Measurements from ENCODE around the gene LRBA.
"Not testable (repeated sequence)": the region's sequence is repeated elsewhere in the genome, so short reads cannot be mapped to it uniquely, and the experiment has no call there.

The LRBA gene

GRCh38 chr4:150801833-150802232 lies 213.3 kb downstream of the LRBA start:
- DNase-seq (ENCODE audit: low read depth, low spot score): no peak

GRCh38 chr4:150799207-150799606 lies 215.9 kb downstream of the LRBA start:
- no peak for DNase-seq (ENCODE audit: low read depth, low spot score)

- DNase-seq (ENCODE audit: low read depth, low spot score): no peak
These were observed 220.4 kb downstream of the LRBA start for GRCh38 chr4:150794706-150795105.

DNA sequence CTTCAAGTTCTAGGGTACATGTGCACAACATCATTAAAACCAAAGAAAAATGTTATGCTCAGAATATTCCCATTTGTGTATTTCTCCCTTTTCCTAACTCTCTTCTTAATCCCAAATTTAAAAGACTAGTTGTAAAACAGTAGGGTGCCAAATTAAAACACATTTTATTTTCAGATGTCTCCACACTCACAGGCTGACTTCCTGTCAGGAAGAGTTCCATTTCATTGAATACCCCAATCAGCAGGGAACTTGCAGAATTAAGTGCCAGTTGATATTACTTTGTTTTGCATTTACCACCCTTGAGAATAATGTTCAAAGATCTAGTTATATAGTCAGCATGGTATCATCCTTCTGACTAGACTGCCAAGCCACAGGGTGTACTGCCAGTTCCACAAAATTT lies 225.2 kb downstream of the LRBA start:
- DNase-seq (ENCODE audit: low read depth, low spot score): no peak

- no peak for DNase-seq (ENCODE audit: low read depth, low spot score)
These were observed 230.1 kb downstream of the LRBA start for GRCh38 chr4:150784939-150785338.

DNA sequence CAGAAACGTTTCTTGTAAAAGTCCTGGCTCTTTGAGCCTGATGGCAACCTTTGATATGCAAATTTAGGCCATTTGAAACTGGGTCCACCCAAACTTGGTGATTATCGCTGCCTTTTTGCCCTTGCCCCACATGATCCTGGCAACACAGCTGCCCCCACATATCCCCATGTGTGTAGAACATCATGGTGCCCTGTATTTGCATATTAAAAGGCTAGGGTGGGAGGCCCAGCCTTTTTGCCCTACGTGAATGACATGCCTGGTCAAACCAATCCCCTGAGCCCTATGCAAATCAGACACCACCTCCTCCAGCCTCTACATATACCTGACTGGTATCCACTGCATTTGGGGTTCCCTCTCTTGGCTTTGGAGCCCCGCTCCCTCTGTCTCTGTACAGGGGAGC lies 230.8 kb downstream of the LRBA start:
- DNase-seq (ENCODE audit: low read depth, low spot score): no peak

- DNase-seq (ENCODE audit: low read depth, low spot score): no peak
These were observed 232.2 kb downstream of the LRBA start for GRCh38 chr4:150782921-150783320.

DNA sequence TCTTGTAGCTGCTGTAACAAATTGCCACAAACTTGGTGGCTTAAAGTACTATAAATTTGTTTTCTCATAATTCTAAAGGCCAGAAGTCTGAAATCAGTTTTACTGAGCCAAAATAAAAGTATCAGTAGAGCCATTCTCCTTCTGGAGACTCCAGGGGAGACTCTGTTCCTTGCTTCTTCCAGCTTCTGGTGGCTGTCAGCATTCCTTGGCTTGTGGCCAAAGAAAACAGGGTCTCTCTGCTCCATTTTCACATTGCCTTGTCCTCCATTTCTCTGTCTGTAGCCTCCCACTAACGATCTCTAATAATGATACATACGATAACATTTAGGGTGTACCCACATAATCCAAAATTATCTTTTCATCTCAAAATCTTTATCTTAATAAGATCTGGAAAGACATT lies 232.8 kb downstream of the LRBA start:
- DNase-seq (ENCODE audit: low read depth, low spot score): no peak

DNA sequence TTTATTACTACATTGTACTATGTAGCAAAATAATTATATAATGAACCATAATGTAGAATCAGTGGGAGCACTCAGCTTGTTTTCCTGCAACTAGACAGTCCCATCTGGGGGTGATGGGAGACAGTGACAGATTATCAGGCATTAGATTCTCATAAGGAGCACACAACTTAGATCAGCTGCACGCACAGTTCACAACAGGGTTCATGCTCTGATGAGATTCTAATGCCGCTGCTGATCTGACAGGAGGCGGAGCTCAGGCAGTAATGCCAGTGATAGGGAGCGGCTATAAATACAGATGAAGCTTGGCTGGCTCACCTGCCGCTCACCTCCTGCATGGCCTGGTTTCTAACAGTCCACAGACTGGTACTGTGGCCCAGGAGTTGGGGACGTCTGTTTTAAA lies 233.9 kb downstream of the LRBA start:
- DNase-seq (ENCODE audit: low read depth, low spot score): no peak

DNA sequence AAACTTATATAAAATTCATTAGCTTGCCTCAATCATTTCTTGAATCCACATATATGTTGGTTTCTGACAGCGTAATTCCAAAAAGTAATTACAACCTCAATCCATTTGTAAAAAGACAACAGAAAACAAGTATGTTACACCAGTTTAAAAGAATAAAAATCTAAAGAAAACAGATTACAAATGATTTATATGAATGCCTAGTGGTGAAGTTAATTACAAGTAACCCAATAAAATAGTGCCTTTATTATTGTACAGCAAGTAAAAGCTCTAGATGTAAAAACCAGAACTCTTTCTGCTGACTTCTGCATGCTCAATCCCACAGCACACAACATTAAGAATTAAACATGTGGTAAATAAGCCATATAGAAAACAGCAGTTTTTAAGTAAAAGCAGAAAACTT lies 235.4 kb downstream of the LRBA start:
- DNase-seq (ENCODE audit: low read depth, low spot score): no peak

DNA sequence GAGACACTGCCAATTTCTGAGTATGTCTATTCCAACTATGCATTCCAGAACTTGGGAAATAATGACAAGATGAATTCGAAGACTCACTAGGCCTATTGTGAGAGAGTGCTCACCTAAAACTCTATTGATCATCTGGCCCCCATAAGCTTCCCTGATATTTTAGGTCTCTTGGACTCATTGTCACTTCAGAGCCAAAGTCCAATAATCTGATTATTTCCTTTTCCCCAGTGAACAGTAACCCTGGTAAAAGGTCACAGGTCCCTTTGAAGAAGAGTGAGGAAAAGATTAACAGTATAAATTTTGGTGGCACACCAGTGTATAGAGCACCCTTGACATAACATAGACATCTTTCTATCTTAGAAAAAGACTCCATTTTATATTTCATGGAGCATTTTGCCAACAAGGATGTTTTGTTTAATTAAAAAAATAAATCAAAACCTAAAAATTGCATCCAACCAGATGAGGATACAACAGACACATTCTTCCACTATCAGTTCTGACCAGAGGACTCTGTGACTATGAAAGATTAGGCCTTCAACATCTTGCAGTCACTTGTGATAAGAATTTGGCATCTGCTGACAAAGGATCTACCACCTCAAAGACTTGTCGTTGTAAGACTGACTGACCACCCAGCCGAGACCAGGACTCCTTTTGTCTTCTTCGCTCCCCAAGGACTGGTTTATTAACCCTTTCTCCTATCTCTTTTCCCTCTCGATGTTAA lies 241.2 kb downstream of the LRBA start:
- no peak for DNase-seq (ENCODE audit: low read depth, low spot score)

DNA sequence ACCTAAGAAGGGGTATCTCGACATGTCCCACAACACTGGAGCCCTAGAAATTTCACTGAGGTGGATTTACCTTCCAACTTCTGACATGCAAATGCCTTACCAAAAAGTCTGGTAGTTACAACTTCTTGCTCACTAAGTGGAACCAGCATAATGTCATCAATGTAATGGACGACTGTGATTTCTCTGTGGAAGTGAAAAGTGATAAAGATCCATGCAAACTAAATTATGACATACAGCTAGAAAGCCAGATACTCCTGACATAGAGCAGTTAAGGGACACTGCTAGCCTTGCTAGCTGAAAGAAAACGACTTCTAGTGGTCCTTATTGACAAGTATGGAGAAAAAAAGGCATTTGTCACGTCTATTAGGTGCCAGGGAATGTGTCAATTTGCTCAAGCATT lies 242.1 kb downstream of the LRBA start:
- DNase-seq (ENCODE audit: low read depth, low spot score): no peak

DNA sequence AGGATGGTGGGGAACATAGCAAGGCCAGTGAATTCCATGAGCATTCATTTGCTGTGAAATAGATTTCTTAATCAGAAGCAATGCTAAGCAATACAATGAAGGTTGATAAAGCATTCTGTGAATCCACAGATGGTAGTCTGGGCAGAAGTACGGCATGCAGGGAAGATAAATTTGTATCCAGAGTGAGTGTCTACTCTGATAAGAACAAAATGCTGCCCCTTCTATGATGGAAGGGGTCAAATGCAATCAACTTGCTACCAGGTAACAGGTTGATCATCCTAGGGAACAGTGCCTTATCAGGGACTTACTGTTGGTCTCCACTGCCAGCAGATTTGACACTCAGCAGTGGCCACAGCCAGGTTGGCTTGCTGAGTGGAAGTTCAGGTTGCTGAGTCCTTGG lies 243.7 kb downstream of the LRBA start:
- no peak for DNase-seq (ENCODE audit: low read depth, low spot score)

- no peak for DNase-seq (ENCODE audit: low read depth, low spot score)
These were observed 245.2 kb downstream of the LRBA start for GRCh38 chr4:150769845-150770244.

DNA sequence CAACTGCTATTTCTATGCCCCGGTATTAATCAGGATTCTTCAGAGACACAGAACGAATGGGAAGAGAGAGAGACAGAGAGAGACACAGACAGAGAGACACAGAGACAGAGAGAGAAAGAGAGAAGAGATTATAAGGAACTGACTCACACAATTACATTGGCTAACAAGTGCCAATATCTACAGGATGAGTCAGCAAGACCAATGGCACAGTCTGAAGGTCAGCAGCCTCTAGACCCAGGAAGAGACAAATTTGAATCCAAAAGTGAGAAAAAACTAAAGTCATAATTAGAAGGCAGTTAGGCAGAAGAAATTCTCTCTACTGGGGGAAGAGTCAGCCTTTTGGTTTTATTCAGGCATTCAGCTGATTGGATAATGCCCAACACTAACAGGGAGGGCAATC lies 245.8 kb downstream of the LRBA start:
- no peak for DNase-seq (ENCODE audit: low read depth, low spot score)

GRCh38 chr4:150768497-150768896 lies 246.6 kb downstream of the LRBA start:
- no peak for DNase-seq (ENCODE audit: low read depth, low spot score)

GRCh38 chr4:150765216-150765615 lies 249.9 kb downstream of the LRBA start:
- no peak for DNase-seq (ENCODE audit: low read depth, low spot score)

DNA sequence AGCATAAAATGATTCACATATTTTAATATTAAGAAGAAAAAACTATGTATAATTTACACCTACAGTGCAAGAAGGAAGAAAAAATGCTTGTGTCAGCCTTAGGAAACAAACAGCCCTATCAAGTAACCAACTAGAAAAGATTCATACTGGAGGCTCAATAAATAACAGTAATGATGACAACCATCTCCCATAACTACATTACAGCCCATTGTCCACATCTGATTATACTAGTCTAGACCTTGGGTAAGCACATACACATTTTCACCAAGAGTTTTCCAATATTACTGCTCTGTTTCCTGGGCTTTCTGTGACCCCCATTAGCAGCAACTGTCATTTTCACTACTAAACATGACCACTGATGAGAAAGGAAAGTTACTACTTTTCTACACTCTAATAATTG lies 263.4 kb downstream of the LRBA start:
- DNase-seq (ENCODE audit: low read depth, low spot score): no peak

DNA sequence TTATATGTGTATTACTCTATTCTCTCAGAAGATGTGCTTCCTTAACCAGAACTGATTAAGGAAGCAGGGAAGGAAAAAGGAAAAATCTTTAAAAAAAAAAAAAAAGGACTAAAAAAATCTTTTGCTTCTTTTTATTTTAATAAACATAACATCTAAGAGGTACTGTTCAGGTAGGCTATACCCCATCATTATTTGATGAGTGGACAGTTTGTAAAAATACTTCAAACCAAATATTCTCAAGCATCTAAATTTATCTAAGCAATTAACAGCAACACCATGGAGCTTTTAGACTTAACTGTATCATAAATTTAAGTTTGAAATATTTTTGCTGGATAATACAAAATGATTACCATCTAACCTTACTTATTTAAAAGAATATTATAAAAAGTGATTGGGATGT lies 264.3 kb downstream of the LRBA start:
- no peak for DNase-seq (ENCODE audit: low read depth, low spot score)

- no peak for DNase-seq (ENCODE audit: low read depth, low spot score)
These were observed 268.9 kb downstream of the LRBA start for GRCh38 chr4:150746156-150746555.

DNA sequence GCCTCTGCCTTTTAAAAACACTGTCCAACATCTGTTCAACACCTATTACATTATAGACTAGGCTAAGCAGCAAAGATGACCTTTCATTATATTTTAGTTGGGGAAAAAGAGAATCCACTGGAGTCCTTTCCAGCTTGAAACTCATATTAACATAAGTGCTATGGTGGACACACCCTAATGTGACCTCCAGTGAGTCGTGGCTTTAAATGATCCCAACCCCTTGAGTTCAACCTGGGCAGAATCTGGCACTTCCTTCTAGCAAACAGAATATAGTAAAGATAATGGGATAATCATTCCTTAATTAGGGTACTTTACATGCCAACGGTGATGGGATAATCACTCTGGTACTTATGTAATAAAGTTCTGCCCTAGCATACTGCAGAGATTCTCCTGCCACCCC lies 270.5 kb downstream of the LRBA start:
- DNase-seq (ENCODE audit: low read depth, low spot score): no peak

GRCh38 chr4:150743564-150744342 lies 271.3 kb downstream of the LRBA start:
- no peak for DNase-seq (ENCODE audit: low read depth, low spot score)

DNA sequence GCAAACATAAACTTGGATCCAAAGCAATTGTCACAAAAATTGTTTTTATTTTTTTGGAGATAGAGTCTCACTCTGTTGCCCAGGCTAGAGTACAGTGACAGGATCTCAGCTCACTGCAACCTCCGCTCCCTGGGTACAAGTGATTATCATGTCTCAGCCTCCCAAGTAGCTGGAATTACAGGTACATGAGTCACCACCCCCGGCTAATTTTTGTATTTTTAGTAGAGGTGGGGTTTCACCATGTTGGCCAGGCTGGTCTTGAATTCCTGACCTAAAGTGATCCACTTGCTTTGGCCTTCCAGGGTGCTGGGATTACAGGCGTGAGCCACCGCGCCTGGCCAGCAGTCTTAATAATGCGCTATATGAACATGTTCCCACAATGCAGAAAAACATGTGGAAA lies 272.2 kb downstream of the LRBA start:
- not testable (repeated sequence) for DNase-seq (ENCODE audit: low read depth, low spot score)

Data from activated naive CD8-positive, alpha-beta T cell treated with anti-CD3 and anti-CD28 coated beads, Interleukin-2, amount 50 U/mL, for 16 hours (primary cell).